ENCODE results near the gene CLTC.

GRCh38 chr17:59696682-59697277 is 77.1 kb downstream of the CLTC start:
- TF ChIP-seq, protein P1, sequence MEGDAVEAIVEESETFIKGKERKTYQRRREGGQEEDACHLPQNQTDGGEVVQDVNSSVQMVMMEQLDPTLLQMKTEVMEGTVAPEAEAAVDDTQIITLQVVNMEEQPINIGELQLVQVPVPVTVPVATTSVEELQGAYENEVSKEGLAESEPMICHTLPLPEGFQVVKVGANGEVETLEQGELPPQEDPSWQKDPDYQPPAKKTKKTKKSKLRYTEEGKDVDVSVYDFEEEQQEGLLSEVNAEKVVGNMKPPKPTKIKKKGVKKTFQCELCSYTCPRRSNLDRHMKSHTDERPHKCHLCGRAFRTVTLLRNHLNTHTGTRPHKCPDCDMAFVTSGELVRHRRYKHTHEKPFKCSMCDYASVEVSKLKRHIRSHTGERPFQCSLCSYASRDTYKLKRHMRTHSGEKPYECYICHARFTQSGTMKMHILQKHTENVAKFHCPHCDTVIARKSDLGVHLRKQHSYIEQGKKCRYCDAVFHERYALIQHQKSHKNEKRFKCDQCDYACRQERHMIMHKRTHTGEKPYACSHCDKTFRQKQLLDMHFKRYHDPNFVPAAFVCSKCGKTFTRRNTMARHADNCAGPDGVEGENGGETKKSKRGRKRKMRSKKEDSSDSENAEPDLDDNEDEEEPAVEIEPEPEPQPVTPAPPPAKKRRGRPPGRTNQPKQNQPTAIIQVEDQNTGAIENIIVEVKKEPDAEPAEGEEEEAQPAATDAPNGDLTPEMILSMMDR (conservative IDR thresholded peaks at IDR 0.05; ENCODE audit: low read depth, low read length) = no peak
- no peak for TF ChIP-seq EZH2phosphoT487 (IDR thresholded peaks at IDR 0.05; ENCODE audit: borderline replicate concordance, low read length)

Data from PC-3 (cell line).